Right atrium auricular region (tissue), 2 donors: Measurements from ENCODE around the gene TBL1Y. TPM values are rescaled to one million over a fixed set of nuclear protein-coding genes. Genes with fewer than 3 reads are reported as not detected.

Experiments
- DNase-seq: peaks from one replicate; pipeline ENCODE4 v3.0.0-alpha.2; 2019; ENCODE audit warnings: low spot score
- H3K27ac ChIP-seq, 2 donors: fragments of 200-600 bp; sonication (generic); 1 replicate in 1 of 2; 2 replicates in 1 of 2; pipeline ENCODE4 v1.5.1; 2016 to 2019
- H3K27me3 ChIP-seq, 2 donors: fragments of 200-600 bp; sonication (generic); one replicate each; pipeline versions ENCODE4 v1.5.1 to v1.6.0; 2017 to 2019
- H3K36me3 ChIP-seq: fragments of 200-600 bp; sonication (generic); one replicate; pipeline ENCODE4 v1.5.1; 2016
- H3K4me1 ChIP-seq, 2 donors: fragments of 200-600 bp; sonication (generic); one replicate each; pipeline versions ENCODE4 v1.5.1 to v1.6.0; 2017 to 2019
- H3K4me3 ChIP-seq, 2 donors: fragments of 200-600 bp; sonication (generic); 1 replicate in 1 of 2; 2 replicates in 1 of 2; pipeline ENCODE4 v1.5.1; 2017 to 2019; ENCODE audit warnings: mild to moderate bottlenecking in 1 of 2, moderate library complexity in 1 of 2
- H3K9me3 ChIP-seq, 2 donors: fragments of 200-600 bp; sonication (generic); one replicate each; pipeline ENCODE4 v1.5.1; 2019
- total RNA-seq, 2 donors: library from RNA; depleted of rRNA; stranded (reverse); fragments of >200 nt; gene quantifications; one replicate each; pipeline ENCODE4 v1.1.0, GENCODE V29; 2016
- TF ChIP-seq, protein P1 (sequence below), 2 donors: fragments of 200-600 bp; sonication (generic); IDR thresholded peaks; one replicate each; pipeline ENCODE4 v1.5.1; 2019; ENCODE audit warnings: antibody characterized with exemption in 2 of 2

The TBL1Y gene
- total RNA-seq, 2 donors from 2014 or later: not detected

GRCh38 chrY:6931779-6932396 is 21.4 kb downstream of the TBL1Y start:
- no peak overlapping the region for H3K4me3 ChIP-seq
- no peaks in the 10 kb centered on the region for H3K4me1 ChIP-seq
- DNase-seq: no peak
- TF ChIP-seq, protein P1, sequence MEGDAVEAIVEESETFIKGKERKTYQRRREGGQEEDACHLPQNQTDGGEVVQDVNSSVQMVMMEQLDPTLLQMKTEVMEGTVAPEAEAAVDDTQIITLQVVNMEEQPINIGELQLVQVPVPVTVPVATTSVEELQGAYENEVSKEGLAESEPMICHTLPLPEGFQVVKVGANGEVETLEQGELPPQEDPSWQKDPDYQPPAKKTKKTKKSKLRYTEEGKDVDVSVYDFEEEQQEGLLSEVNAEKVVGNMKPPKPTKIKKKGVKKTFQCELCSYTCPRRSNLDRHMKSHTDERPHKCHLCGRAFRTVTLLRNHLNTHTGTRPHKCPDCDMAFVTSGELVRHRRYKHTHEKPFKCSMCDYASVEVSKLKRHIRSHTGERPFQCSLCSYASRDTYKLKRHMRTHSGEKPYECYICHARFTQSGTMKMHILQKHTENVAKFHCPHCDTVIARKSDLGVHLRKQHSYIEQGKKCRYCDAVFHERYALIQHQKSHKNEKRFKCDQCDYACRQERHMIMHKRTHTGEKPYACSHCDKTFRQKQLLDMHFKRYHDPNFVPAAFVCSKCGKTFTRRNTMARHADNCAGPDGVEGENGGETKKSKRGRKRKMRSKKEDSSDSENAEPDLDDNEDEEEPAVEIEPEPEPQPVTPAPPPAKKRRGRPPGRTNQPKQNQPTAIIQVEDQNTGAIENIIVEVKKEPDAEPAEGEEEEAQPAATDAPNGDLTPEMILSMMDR (IDR thresholded peaks at IDR 0.05): no peak
- H3K9me3 ChIP-seq: no peaks in the 10 kb centered on the region
- H3K27ac ChIP-seq: no peak overlapping the region
- no peaks in the 10 kb centered on the region for H3K36me3 ChIP-seq
- no peaks in the 10 kb centered on the region for H3K27me3 ChIP-seq

DNA sequence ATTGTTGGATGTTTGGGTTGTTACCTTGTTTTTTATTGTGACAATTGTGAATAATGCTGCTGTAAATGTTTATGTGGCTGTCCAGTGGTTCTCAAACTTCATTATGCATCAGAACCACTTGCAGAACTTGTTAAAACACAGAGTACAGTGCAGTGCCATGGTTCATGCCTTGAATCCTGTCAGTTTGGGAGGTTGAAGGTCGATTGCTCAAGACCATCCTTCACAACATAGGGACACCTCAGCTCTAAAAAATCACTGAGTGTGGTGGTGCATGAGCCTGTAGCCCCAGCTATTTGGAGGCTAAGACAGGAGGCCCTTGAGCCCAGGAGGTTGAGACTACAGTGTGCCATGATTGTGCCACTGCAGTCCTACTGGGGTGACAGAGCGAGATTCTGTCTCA is 25.0 kb downstream of the TBL1Y start:
- no peak overlapping the region for H3K4me3 ChIP-seq
- no peaks in the 10 kb centered on the region for H3K27me3 ChIP-seq
- H3K36me3 ChIP-seq: no peaks in the 10 kb centered on the region
- no peak overlapping the region for H3K27ac ChIP-seq
- no peaks in the 10 kb centered on the region for H3K9me3 ChIP-seq
- TF ChIP-seq, protein P1 (IDR thresholded peaks at IDR 0.05): no peak
- DNase-seq: no peak
- H3K4me1 ChIP-seq: no peaks in the 10 kb centered on the region

DNA sequence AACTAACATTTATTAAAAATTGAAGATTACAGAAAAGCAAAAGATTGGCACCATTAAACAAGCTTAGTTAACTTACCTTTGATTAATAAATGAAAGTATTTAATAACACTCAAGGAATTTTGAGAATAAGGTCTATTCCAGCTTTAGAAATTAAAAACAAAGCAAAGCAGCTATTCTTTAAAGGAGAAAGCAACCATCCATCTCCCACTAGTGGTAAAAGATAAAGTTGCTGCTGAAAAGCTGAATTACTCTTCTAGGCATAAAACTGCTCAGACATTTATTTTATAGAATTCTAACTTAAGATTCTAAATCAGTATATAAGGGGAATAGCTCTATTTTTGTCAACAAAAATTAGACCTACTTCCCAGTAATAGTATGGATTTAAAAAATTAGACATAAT is 37.2 kb downstream of the TBL1Y start:
- H3K36me3 ChIP-seq: no peaks in the 10 kb centered on the region

GRCh38 chrY:6948378-6948777 is 37.9 kb downstream of the TBL1Y start:
- no peak overlapping the region for H3K4me3 ChIP-seq

More for the DNA sequence above, 37.2 kb downstream of the TBL1Y start:
- DNase-seq: no peak
- no peaks in the 10 kb centered on the region for H3K9me3 ChIP-seq
- H3K4me3 ChIP-seq: no peak overlapping the region
- no peaks in the 10 kb centered on the region for H3K4me1 ChIP-seq
- H3K27ac ChIP-seq: no peak overlapping the region
- H3K27me3 ChIP-seq: no peaks in the 10 kb centered on the region
- TF ChIP-seq, protein P1 (IDR thresholded peaks at IDR 0.05): no peak

DNA sequence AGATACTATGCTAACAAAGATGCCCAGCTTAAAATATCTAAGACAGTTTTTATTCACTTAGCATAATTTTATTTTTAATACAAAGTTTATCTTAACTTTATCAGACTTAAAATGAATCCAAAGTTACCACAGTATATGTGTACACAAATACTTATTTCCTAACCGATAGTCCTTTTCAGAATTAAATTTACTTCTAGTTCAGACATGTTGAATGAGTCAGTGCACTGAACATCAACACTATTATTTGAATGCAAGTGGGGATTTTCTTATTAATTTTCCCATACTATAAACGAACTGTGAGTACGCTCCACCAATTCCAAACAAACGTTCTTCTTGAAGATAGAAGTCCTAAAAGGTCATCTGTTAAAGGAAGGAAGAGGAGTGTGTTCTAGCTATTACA is 39.5 kb downstream of the TBL1Y start:
- Histone ChIP-seq H3K36me3 (no peaks in the 10 kb centered on the region), H3K27ac (no peak overlapping the region), H3K4me1 (no peaks in the 10 kb centered on the region), H3K4me3 (no peak overlapping the region), H3K9me3 (no peaks in the 10 kb centered on the region), H3K27me3 (no peaks in the 10 kb centered on the region)
- TF ChIP-seq, protein P1 (IDR thresholded peaks at IDR 0.05): no peak
- no peak for DNase-seq

More at GRCh38 chrY:6948378-6948777, 37.9 kb downstream of the TBL1Y start:
- TF ChIP-seq, protein P1 (IDR thresholded peaks at IDR 0.05): no peak
- Histone ChIP-seq H3K36me3 (no peaks in the 10 kb centered on the region), H3K9me3 (no peaks in the 10 kb centered on the region), H3K4me1 (no peaks in the 10 kb centered on the region), H3K27ac (no peak overlapping the region), H3K27me3 (no peaks in the 10 kb centered on the region)
- no peak for DNase-seq

DNA sequence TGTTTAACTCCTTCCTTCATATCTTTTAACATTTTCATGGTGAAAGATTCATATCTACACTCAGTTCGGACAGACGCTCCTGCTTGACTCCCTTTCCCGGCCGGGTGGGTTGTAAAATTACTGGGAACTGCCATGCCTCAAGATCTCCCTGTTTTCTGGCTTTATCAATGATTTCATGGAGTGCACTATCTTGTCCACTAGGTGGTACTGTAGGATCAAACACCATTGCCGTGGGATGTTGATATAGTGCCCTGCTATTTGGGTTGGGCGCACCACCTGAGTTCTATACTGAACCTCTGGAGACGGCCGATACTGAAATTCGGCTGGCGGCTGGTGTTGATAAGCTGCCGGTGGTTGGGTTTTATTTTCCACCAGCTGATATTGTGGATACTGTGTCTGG is 54.2 kb downstream of the TBL1Y start:
- TF ChIP-seq, protein P1 (IDR thresholded peaks at IDR 0.05): no peak
- DNase-seq: no peak
- H3K4me1 ChIP-seq: no peaks in the 10 kb centered on the region
- no peaks in the 10 kb centered on the region for H3K9me3 ChIP-seq
- H3K4me3 ChIP-seq: no peak overlapping the region
- H3K27ac ChIP-seq: no peak overlapping the region
- H3K36me3 ChIP-seq: no peaks in the 10 kb centered on the region
- H3K27me3 ChIP-seq: no peaks in the 10 kb centered on the region
